Activated CD8-positive, alpha-beta memory T cell treated with anti-CD3 and anti-CD28 coated beads for 4 hours (primary cell): Measurements from ENCODE around the gene NSMCE1.
"Not testable (repeated sequence)": the region's sequence is repeated elsewhere in the genome, so short reads cannot be mapped to it uniquely, and the experiment has no call there.

Experiments
- DNase-seq, 2 donors: peaks; one replicate each; pipeline ENCODE4 v3.0.0-alpha.2; 2020; ENCODE audit warnings: low read depth in 2 of 2

Gene NSMCE1

GRCh38 chr16:27303256-27304100 lies 34.9 kb upstream of the NSMCE1 start:
- no peak for DNase-seq

- DNase-seq, result no peak
Measured at GRCh38 chr16:27302126-27302525, 33.6 kb upstream of the NSMCE1 start.

- no peak for DNase-seq
Measured at GRCh38 chr16:27301236-27301861, 32.8 kb upstream of the NSMCE1 start.

GRCh38 chr16:27298132-27298531 lies 29.6 kb upstream of the NSMCE1 start:
- DNase-seq, result no peak

- no peak for DNase-seq
Measured at GRCh38 chr16:27293343-27293742, 24.8 kb upstream of the NSMCE1 start.

GRCh38 chr16:27291722-27292240 lies 23.2 kb upstream of the NSMCE1 start:
- no peak for DNase-seq

GRCh38 chr16:27291106-27291505 lies 22.5 kb upstream of the NSMCE1 start:
- no peak for DNase-seq

- DNase-seq, result no peak
Measured at GRCh38 chr16:27290562-27290961, 22.0 kb upstream of the NSMCE1 start.

GRCh38 chr16:27289669-27290068 lies 21.1 kb upstream of the NSMCE1 start:
- no peak for DNase-seq

- DNase-seq, result not testable (repeated sequence)
Measured at GRCh38 chr16:27288313-27288712, 19.7 kb upstream of the NSMCE1 start.

- DNase-seq, result no peak
Measured at GRCh38 chr16:27287887-27288286, 19.3 kb upstream of the NSMCE1 start.

- no peak for DNase-seq
Measured at GRCh38 chr16:27287051-27287811, 18.7 kb upstream of the NSMCE1 start.

- no peak for DNase-seq
Measured at GRCh38 chr16:27286451-27286850, 17.9 kb upstream of the NSMCE1 start.

GRCh38 chr16:27285676-27286196 lies 17.2 kb upstream of the NSMCE1 start:
- DNase-seq, result no peak

GRCh38 chr16:27284865-27285675 lies 16.5 kb upstream of the NSMCE1 start:
- DNase-seq, result no peak

- DNase-seq, result no peak
Measured at GRCh38 chr16:27281243-27281642, 12.7 kb upstream of the NSMCE1 start.

- DNase-seq, result no peak
Measured at GRCh38 chr16:27275394-27275793, 6.8 kb upstream of the NSMCE1 start.

GRCh38 chr16:27274424-27274874 lies 5.9 kb upstream of the NSMCE1 start:
- DNase-seq, result not testable (repeated sequence)

- DNase-seq, result peak in 1 of 2 donors; percentile 44
Measured at GRCh38 chr16:27273670-27274423, 5.3 kb upstream of the NSMCE1 start.

GRCh38 chr16:27273330-27273669 lies 4.7 kb upstream of the NSMCE1 start:
- DNase-seq, result no peak
